Mesendoderm (in vitro differentiated cells): Measurements from ENCODE around the gene LSS.
A peak's percentile ranks its signal among the peaks of the same experiment; 100 is the strongest.
"Not testable (repeated sequence)": the region's sequence is repeated elsewhere in the genome, so short reads cannot be mapped to it uniquely, and the experiment has no call there.

Source experiments
- DNase-seq: peaks from one replicate; pipeline ENCODE4 v3.0.0; 2013
- H2AK5ac ChIP-seq: 2 replicates; pipeline ENCODE4 v1.6.1; 2013; ENCODE audit warnings: low read length, inconsistent platforms
- H2BK120ac ChIP-seq: 2 replicates; pipeline ENCODE4 v1.6.1; 2013; ENCODE audit warnings: low read depth, mild to moderate bottlenecking, low read length, moderate library complexity, mixed read lengths
- H2BK15ac ChIP-seq: replicated peaks from 2 replicates; pipeline ENCODE4 v1.6.1; 2013; ENCODE audit warnings: low read depth, mild to moderate bottlenecking, moderate library complexity
- H2BK5ac ChIP-seq: 2 replicates; pipeline ENCODE4 v1.6.1; 2013; ENCODE audit warnings: low read length, inconsistent platforms
- H3K18ac ChIP-seq: 2 replicates; pipeline ENCODE4 v1.6.1; 2013; ENCODE audit warnings: mild to moderate bottlenecking, low read length, mixed read lengths
- H3K23ac ChIP-seq: one replicate; pipeline ENCODE4 v1.6.1; 2013; ENCODE audit warnings: low read length
- H3K27ac ChIP-seq: 2 replicates; pipeline ENCODE4 v1.5.1; 2013; ENCODE audit warnings: low read depth, mild to moderate bottlenecking, inconsistent platforms, low read length, moderate library complexity
- H3K27me3 ChIP-seq: 2 replicates; pipeline ENCODE4 v1.6.1; 2013; ENCODE audit warnings: low read length, control low read depth, mild to moderate bottlenecking, inconsistent platforms; ENCODE audit not compliant: insufficient read depth, poor library complexity
- H3K36me3 ChIP-seq: 2 replicates; pipeline ENCODE4 v1.6.1; 2013; ENCODE audit warnings: low read length, inconsistent platforms; ENCODE audit not compliant: control insufficient read depth, insufficient read depth
- H3K4ac ChIP-seq: one replicate; pipeline ENCODE4 v1.6.1; 2013; ENCODE audit warnings: low read depth, mild to moderate bottlenecking, low read length, moderate library complexity
- H3K4me1 ChIP-seq: 2 replicates; pipeline ENCODE4 v1.6.1; 2013; ENCODE audit warnings: low read depth, low read length, inconsistent platforms; ENCODE audit not compliant: control insufficient read depth
- H3K4me2 ChIP-seq: 2 replicates; pipeline ENCODE4 v1.6.1; 2013; ENCODE audit warnings: low read length
- H3K4me3 ChIP-seq: 2 replicates; pipeline ENCODE4 v1.5.1; 2013; ENCODE audit warnings: mild to moderate bottlenecking, low read length
- H3K56ac ChIP-seq: one replicate; pipeline ENCODE4 v1.6.1; 2013; ENCODE audit warnings: low read length
- H3K79me1 ChIP-seq: 2 replicates; pipeline ENCODE4 v1.6.1; 2013; ENCODE audit warnings: low read length, inconsistent platforms
- H3K79me2 ChIP-seq: 2 replicates; pipeline ENCODE4 v1.6.1; 2013; ENCODE audit warnings: mild to moderate bottlenecking, low read length; ENCODE audit not compliant: control insufficient read depth, insufficient read depth
- H3K9ac ChIP-seq: 2 replicates; pipeline ENCODE4 v1.6.1; 2013; ENCODE audit warnings: low read length, inconsistent platforms
- H4K5ac ChIP-seq: one replicate; pipeline ENCODE4 v1.6.1; 2013; ENCODE audit warnings: low read length
- H4K8ac ChIP-seq: one replicate; pipeline ENCODE4 v1.6.1; 2013; ENCODE audit warnings: low read depth, mild to moderate bottlenecking, control low read depth, low read length, moderate library complexity
- WGBS: extraction: QIAGEN DNeasy Blood & Tissue Kit; methylation state at CpG from one replicate; pipeline ENCODE4 v1.1.7; 2013; ENCODE audit warnings: low lambda C conversion rate, missing lambda C conversion rate; ENCODE audit not compliant: insufficient coverage; ENCODE audit errors: extremely low coverage; 5-methylcytosine and 5-hydroxymethylcytosine counted together

Gene LSS

DNA sequence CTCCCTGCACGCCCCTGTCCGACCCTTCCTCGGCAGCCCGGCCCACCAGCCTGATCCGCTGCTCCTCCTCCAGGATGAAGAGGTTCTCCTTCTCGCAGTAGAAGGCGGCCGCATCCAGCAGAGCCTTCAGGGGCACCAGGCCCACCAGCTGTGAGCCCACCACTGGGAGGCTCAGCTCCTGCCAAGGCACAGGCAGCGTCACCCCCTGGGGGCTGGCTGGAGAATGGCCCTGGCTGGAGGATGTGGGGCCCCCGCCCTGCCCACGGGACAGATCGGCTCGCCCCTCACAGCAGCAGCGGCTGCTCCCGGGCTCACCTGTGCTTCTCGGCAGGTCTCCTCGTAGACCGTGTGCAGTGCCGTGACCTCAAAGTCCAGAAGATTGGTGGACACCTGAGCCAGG, 78.5 kb downstream of the LSS start:
- WGBS, result no CpG with 5 or more reads among the region's 19 CpGs
- H3K4me3 ChIP-seq, result no peak overlapping the region
- no peak overlapping the region for H2BK120ac ChIP-seq
- H3K27ac ChIP-seq, result no peak overlapping the region
- no peak overlapping the region for H3K18ac ChIP-seq
- no peak overlapping the region for H3K4ac ChIP-seq
- no peaks in the 10 kb centered on the region for H3K4me1 ChIP-seq
- H2BK15ac ChIP-seq, result no peak overlapping the region
- no peak overlapping the region for H2AK5ac ChIP-seq
- H3K36me3 ChIP-seq, result no peaks in the 10 kb centered on the region
- H3K79me2 ChIP-seq, result no peaks in the 10 kb centered on the region
- H4K8ac ChIP-seq, result no peak overlapping the region
- H3K79me1 ChIP-seq, result no peaks in the 10 kb centered on the region
- no peaks in the 10 kb centered on the region for H3K27me3 ChIP-seq
- no peak overlapping the region for H3K9ac ChIP-seq
- no peak overlapping the region for H4K5ac ChIP-seq
- H3K23ac ChIP-seq, result no peak overlapping the region
- DNase-seq, result no peak
- H2BK5ac ChIP-seq, result no peak overlapping the region
- H3K4me2 ChIP-seq, result no peak overlapping the region
- no peak overlapping the region for H3K56ac ChIP-seq

GRCh38 chr21:46149205-46149901, 79.2 kb downstream of the LSS start:
- H3K4me2 ChIP-seq, result no peak overlapping the region
- no peak overlapping the region for H3K27ac ChIP-seq
- H3K4me3 ChIP-seq, result no peak overlapping the region
- H3K36me3 ChIP-seq, result no peaks in the 10 kb centered on the region
- no peak overlapping the region for H3K4ac ChIP-seq
- H2BK5ac ChIP-seq, result no peak overlapping the region
- no peak overlapping the region for H3K9ac ChIP-seq
- no peaks in the 10 kb centered on the region for H3K79me1 ChIP-seq
- H3K4me1 ChIP-seq, result no peaks in the 10 kb centered on the region
- H3K56ac ChIP-seq, result no peak overlapping the region
- no peak overlapping the region for H2AK5ac ChIP-seq
- H3K79me2 ChIP-seq, result no peaks in the 10 kb centered on the region
- H3K18ac ChIP-seq, result no peak overlapping the region
- H3K27me3 ChIP-seq, result no peaks in the 10 kb centered on the region
- no peak overlapping the region for H2BK120ac ChIP-seq
- no CpG with 5 or more reads among the region's 22 CpGs for WGBS
- no peak for DNase-seq
- H2BK15ac ChIP-seq, result no peak overlapping the region
- no peak overlapping the region for H4K5ac ChIP-seq
- no peak overlapping the region for H3K23ac ChIP-seq
- H4K8ac ChIP-seq, result no peak overlapping the region

DNA sequence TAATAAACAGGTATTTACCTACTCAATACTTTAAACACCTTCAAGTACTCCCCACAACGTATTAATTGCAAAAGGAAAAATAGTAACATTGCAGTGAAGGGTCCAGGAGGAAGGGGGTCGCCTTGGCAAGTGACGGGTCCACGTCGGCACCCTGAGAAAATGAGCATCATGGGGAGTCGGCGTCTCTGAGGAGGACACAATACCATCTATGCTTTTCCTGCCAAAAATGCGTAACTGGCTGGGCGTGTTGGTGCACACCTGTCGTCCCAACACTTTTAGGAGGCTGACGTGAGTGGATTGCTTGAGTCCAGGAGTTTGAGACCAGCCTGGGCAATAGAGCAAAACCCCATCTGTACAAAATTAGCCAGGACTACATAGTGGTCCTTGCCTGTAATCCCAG, 80.5 kb downstream of the LSS start:
- H3K79me2 ChIP-seq, result no peaks in the 10 kb centered on the region
- no peak overlapping the region for H3K56ac ChIP-seq
- no peak overlapping the region for H3K4me3 ChIP-seq
- no CpG with 5 or more reads among the region's 11 CpGs for WGBS
- H3K4ac ChIP-seq, result no peak overlapping the region
- no peak overlapping the region for H3K9ac ChIP-seq
- no peak overlapping the region for H3K27ac ChIP-seq
- H3K79me1 ChIP-seq, result no peaks in the 10 kb centered on the region
- no peaks in the 10 kb centered on the region for H3K27me3 ChIP-seq
- H2BK120ac ChIP-seq, result no peak overlapping the region
- no peak for DNase-seq
- H2BK15ac ChIP-seq, result no peak overlapping the region
- H3K18ac ChIP-seq, result no peak overlapping the region
- H3K4me1 ChIP-seq, result no peaks in the 10 kb centered on the region
- H3K4me2 ChIP-seq, result no peak overlapping the region
- H4K5ac ChIP-seq, result no peak overlapping the region
- no peak overlapping the region for H3K23ac ChIP-seq
- no peak overlapping the region for H4K8ac ChIP-seq
- H3K36me3 ChIP-seq, result no peaks in the 10 kb centered on the region
- H2BK5ac ChIP-seq, result no peak overlapping the region
- H2AK5ac ChIP-seq, result no peak overlapping the region

DNA sequence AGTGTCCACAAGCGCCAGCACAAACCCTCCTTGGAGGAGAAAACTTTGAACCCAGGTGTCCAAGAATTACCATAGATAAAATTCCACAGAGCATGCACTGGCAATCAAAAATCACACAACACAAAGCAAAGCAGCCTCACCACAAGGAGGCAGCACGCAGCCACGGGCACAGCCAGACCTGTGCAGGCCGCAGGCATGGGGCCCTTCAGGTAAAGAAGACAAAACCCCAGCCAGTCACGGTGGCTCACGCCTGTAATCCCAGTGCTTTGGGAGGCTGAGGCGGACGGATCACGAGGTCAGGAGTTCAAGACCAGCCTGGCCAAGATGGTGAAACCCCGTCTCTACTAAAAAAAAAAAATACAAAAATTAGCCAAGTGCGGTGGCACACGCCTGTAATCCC, 81.1 kb downstream of the LSS start:
- not testable (repeated sequence) for H3K27ac ChIP-seq

DNA sequence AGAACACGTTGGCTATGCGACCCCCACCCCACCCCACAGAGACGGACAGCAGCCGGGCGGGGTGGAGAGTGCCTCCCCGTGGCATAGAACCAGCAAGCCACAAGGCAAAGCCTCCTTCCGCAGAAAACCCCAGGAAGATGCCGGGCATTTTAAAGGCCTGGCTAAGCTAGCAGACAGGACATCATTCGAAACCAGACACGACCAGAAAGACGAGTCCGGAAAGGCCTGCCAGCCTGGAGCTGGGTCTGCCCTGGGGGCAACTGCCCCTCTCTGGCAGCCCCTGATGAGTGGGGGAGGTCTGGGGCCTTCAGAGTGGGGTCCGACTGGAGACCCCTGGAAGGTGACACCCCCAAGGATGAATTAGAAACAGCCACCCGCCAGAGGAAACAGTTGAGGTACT, 81.7 kb downstream of the LSS start:
- H2BK120ac ChIP-seq, result no peak overlapping the region
- no peak overlapping the region for H2BK15ac ChIP-seq
- H3K27ac ChIP-seq, result no peak overlapping the region
- H3K56ac ChIP-seq, result no peak overlapping the region
- peak; percentile 37 for DNase-seq
- no peaks in the 10 kb centered on the region for H3K4me1 ChIP-seq
- no peak overlapping the region for H3K23ac ChIP-seq
- no peak overlapping the region for H3K4me3 ChIP-seq
- H4K5ac ChIP-seq, result no peak overlapping the region
- H2BK5ac ChIP-seq, result no peak overlapping the region
- no peak overlapping the region for H2AK5ac ChIP-seq
- no peak overlapping the region for H3K18ac ChIP-seq
- H3K79me2 ChIP-seq, result no peaks in the 10 kb centered on the region
- no peaks in the 10 kb centered on the region for H3K36me3 ChIP-seq
- H3K4ac ChIP-seq, result no peak overlapping the region
- no CpG with 5 or more reads among the region's 14 CpGs for WGBS
- no peak overlapping the region for H4K8ac ChIP-seq
- no peak overlapping the region for H3K4me2 ChIP-seq
- no peaks in the 10 kb centered on the region for H3K79me1 ChIP-seq
- no peak overlapping the region for H3K9ac ChIP-seq
- no peaks in the 10 kb centered on the region for H3K27me3 ChIP-seq

More for the DNA sequence above, 81.1 kb downstream of the LSS start:
- H3K4me1 ChIP-seq, H2BK5ac ChIP-seq, H2AK5ac ChIP-seq, H3K36me3 ChIP-seq, H3K4me3 ChIP-seq, H3K23ac ChIP-seq, H3K4me2 ChIP-seq, H2BK15ac ChIP-seq, H3K79me1 ChIP-seq, H2BK120ac ChIP-seq, H3K56ac ChIP-seq, H3K79me2 ChIP-seq, H3K4ac ChIP-seq, H4K5ac ChIP-seq, H3K27me3 ChIP-seq, H4K8ac ChIP-seq, H3K18ac ChIP-seq, H3K9ac ChIP-seq: not testable (repeated sequence)
- WGBS, result no CpG with 5 or more reads among the region's 12 CpGs
- peak; percentile 85 for DNase-seq
